ENCODE results near the gene CPED1. TPM values are rescaled to one million over a fixed set of nuclear protein-coding genes. Genes with fewer than 3 reads are reported as not detected.

Gene CPED1
- total and polyA plus RNA-seq, 2 experiments from 2014 or later = 0.17 to 0.47 TPM

DNA sequence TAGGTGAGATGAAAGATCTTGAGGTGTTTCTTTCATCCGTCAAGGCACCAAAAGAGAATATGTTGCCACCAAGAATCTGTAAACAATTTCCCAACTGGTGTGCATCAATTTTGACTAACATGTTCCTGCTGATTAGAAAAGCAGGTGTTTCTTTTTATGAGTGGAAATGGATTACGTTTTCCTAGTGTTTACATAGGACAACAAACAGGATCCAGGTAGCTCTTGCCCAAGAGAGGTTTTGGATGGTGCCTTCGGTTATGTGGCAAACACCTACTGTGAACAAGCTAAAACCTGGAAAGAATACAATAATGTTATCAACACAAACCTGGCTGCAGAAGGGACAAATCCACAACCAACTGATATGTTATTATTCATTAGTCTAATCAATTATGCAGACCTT, 286.7 kb downstream of the CPED1 start (continued):
- TF ChIP-seq EZH2phosphoT487 (IDR thresholded peaks at IDR 0.05; ENCODE audit: unreplicated experiment) = no peak
- TF ChIP-seq ZNF114 (CRISPR knock-in tag; IDR thresholded peaks at IDR 0.05) = no peak
- TF ChIP-seq, protein P1, sequence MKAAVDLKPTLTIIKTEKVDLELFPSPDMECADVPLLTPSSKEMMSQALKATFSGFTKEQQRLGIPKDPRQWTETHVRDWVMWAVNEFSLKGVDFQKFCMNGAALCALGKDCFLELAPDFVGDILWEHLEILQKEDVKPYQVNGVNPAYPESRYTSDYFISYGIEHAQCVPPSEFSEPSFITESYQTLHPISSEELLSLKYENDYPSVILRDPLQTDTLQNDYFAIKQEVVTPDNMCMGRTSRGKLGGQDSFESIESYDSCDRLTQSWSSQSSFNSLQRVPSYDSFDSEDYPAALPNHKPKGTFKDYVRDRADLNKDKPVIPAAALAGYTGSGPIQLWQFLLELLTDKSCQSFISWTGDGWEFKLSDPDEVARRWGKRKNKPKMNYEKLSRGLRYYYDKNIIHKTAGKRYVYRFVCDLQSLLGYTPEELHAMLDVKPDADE (IDR thresholded peaks at IDR 0.05) = no peak

DNA sequence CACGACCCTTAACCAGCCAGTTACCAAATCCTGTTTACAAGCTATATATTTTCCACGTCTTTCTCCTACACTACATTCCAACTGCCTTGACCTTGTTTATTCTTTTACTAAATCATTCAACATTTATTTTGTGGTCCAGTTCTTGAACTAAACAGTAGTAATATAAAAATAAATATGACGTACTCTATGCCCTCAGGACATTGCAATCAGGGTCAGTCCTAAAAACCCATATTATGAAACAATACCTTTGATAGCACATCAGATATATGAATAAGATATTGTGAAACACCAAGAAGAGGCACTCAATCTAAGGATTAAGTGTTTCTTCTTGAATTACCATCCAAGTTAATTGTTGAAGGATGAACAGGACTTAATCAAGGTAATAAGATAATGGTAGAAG, 287.8 kb downstream of the CPED1 start:
- H2AFZ ChIP-seq = no peak overlapping the region
- no peak overlapping the region for H3K27ac ChIP-seq (ENCODE audit: low read depth)
- no peaks in the 10 kb centered on the region for H3K36me3 Mint-ChIP-seq (ENCODE audit: low read depth)
- no peaks in the 10 kb centered on the region for H4K20me1 ChIP-seq (replicated peaks; ENCODE audit: insufficient read depth)
- H3K27me3 Mint-ChIP-seq (ENCODE audit: insufficient read depth, low read depth, poor library complexity) = no peaks in the 10 kb centered on the region
- peaks cover 18% of the 10 kb centered on the region; the same call in 1 of the 2 replicates for H3K4me1 ChIP-seq (ENCODE audit: insufficient read depth)
- H3F3A ChIP-seq (replicated peaks; ENCODE audit: low read depth) = no peaks in the 10 kb centered on the region
- H3K9me2 ChIP-seq (ENCODE audit: insufficient read depth) = peaks cover 9% of the 10 kb centered on the region
- no peaks in the 10 kb centered on the region for H3K9me3 Mint-ChIP-seq
- H3K4me1 Mint-ChIP-seq = peaks cover 15% of the 10 kb centered on the region
- H3K27me3 ChIP-seq (ENCODE audit: insufficient read depth) = no peaks in the 10 kb centered on the region
- ATAC-seq = no peak
- no peak overlapping the region for H3K4me3 ChIP-seq
- H3K4me3 Mint-ChIP-seq = no peak overlapping the region
- H3K36me3 ChIP-seq (ENCODE audit: insufficient read depth) = no peaks in the 10 kb centered on the region
- no peaks in the 10 kb centered on the region for H3K79me2 ChIP-seq (replicated peaks; ENCODE audit: insufficient read depth)
- H3K27ac Mint-ChIP-seq = no peak overlapping the region
- no peak for TF ChIP-seq POLR2AphosphoS5 (IDR thresholded peaks at IDR 0.05; ENCODE audit: low read depth)
- no peak for TF ChIP-seq ZNF331 (CRISPR knock-in tag; IDR thresholded peaks at IDR 0.05; ENCODE audit: low read depth)
- TF ChIP-seq, protein P1 (IDR thresholded peaks at IDR 0.05) = no peak
- no peak for TF ChIP-seq JUNB (IDR thresholded peaks at IDR 0.05; ENCODE audit: unreplicated experiment)
- TF ChIP-seq, protein P2, sequence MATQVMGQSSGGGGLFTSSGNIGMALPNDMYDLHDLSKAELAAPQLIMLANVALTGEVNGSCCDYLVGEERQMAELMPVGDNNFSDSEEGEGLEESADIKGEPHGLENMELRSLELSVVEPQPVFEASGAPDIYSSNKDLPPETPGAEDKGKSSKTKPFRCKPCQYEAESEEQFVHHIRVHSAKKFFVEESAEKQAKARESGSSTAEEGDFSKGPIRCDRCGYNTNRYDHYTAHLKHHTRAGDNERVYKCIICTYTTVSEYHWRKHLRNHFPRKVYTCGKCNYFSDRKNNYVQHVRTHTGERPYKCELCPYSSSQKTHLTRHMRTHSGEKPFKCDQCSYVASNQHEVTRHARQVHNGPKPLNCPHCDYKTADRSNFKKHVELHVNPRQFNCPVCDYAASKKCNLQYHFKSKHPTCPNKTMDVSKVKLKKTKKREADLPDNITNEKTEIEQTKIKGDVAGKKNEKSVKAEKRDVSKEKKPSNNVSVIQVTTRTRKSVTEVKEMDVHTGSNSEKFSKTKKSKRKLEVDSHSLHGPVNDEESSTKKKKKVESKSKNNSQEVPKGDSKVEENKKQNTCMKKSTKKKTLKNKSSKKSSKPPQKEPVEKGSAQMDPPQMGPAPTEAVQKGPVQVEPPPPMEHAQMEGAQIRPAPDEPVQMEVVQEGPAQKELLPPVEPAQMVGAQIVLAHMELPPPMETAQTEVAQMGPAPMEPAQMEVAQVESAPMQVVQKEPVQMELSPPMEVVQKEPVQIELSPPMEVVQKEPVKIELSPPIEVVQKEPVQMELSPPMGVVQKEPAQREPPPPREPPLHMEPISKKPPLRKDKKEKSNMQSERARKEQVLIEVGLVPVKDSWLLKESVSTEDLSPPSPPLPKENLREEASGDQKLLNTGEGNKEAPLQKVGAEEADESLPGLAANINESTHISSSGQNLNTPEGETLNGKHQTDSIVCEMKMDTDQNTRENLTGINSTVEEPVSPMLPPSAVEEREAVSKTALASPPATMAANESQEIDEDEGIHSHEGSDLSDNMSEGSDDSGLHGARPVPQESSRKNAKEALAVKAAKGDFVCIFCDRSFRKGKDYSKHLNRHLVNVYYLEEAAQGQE (IDR thresholded peaks at IDR 0.05; ENCODE audit: unreplicated experiment) = no peak
- no peak for TF ChIP-seq ZNF114 (CRISPR knock-in tag; IDR thresholded peaks at IDR 0.05)
- TF ChIP-seq EZH2phosphoT487 (IDR thresholded peaks at IDR 0.05; ENCODE audit: unreplicated experiment) = no peak
- TF ChIP-seq NANOG (IDR thresholded peaks at IDR 0.05; ENCODE audit: borderline replicate concordance) = no peak
- TF ChIP-seq, protein P3, sequence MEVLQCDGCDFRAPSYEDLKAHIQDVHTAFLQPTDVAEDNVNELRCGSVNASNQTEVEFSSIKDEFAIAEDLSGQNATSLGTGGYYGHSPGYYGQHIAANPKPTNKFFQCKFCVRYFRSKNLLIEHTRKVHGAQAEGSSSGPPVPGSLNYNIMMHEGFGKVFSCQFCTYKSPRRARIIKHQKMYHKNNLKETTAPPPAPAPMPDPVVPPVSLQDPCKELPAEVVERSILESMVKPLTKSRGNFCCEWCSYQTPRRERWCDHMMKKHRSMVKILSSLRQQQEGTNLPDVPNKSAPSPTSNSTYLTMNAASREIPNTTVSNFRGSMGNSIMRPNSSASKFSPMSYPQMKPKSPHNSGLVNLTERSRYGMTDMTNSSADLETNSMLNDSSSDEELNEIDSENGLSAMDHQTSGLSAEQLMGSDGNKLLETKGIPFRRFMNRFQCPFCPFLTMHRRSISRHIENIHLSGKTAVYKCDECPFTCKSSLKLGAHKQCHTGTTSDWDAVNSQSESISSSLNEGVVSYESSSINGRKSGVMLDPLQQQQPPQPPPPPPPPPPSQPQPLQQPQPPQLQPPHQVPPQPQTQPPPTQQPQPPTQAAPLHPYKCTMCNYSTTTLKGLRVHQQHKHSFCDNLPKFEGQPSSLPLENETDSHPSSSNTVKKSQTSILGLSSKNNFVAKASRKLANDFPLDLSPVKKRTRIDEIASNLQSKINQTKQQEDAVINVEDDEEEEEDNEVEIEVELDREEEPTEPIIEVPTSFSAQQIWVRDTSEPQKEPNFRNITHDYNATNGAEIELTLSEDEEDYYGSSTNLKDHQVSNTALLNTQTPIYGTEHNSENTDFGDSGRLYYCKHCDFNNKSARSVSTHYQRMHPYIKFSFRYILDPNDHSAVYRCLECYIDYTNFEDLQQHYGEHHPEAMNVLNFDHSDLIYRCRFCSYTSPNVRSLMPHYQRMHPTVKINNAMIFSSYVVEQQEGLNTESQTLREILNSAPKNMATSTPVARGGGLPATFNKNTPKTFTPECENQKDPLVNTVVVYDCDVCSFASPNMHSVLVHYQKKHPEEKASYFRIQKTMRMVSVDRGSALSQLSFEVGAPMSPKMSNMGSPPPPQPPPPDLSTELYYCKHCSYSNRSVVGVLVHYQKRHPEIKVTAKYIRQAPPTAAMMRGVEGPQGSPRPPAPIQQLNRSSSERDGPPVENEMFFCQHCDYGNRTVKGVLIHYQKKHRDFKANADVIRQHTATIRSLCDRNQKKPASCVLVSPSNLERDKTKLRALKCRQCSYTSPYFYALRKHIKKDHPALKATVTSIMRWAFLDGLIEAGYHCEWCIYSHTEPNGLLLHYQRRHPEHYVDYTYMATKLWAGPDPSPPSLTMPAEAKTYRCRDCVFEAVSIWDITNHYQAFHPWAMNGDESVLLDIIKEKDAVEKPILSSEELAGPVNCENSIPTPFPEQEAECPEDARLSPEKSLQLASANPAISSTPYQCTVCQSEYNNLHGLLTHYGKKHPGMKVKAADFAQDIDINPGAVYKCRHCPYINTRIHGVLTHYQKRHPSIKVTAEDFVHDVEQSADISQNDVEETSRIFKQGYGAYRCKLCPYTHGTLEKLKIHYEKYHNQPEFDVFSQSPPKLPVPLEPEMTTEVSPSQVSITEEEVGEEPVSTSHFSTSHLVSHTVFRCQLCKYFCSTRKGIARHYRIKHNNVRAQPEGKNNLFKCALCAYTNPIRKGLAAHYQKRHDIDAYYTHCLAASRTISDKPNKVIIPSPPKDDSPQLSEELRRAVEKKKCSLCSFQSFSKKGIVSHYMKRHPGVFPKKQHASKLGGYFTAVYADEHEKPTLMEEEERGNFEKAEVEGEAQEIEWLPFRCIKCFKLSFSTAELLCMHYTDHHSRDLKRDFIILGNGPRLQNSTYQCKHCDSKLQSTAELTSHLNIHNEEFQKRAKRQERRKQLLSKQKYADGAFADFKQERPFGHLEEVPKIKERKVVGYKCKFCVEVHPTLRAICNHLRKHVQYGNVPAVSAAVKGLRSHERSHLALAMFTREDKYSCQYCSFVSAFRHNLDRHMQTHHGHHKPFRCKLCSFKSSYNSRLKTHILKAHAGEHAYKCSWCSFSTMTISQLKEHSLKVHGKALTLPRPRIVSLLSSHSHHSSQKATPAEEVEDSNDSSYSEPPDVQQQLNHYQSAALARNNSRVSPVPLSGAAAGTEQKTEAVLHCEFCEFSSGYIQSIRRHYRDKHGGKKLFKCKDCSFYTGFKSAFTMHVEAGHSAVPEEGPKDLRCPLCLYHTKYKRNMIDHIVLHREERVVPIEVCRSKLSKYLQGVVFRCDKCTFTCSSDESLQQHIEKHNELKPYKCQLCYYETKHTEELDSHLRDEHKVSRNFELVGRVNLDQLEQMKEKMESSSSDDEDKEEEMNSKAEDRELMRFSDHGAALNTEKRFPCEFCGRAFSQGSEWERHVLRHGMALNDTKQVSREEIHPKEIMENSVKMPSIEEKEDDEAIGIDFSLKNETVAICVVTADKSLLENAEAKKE (CRISPR knock-in tag; IDR thresholded peaks at IDR 0.05) = no peak
- TF ChIP-seq CREB1 (CRISPR knock-in tag; IDR thresholded peaks at IDR 0.05; ENCODE audit: low read depth) = no peak
- no peak overlapping the region for H3K4me2 ChIP-seq
- DNase-seq (ENCODE audit: low spot score) = no peak

Data from GM23338 (cell line).